Erythroblast (primary cell): ENCODE data around the gene MAPK8IP2.

Source experiments
- GATA1 ChIP-seq: IDR thresholded peaks from 2 replicates; pipeline ENCODE4 v1.6.1; 2011; ENCODE audit warnings: low read depth, mild to moderate bottlenecking, control low read depth, low read length, moderate library complexity
- POLR2A ChIP-seq: IDR thresholded peaks from 2 replicates; pipeline ENCODE4 v1.6.1; 2011; ENCODE audit warnings: mild to moderate bottlenecking, low read length

DNA sequence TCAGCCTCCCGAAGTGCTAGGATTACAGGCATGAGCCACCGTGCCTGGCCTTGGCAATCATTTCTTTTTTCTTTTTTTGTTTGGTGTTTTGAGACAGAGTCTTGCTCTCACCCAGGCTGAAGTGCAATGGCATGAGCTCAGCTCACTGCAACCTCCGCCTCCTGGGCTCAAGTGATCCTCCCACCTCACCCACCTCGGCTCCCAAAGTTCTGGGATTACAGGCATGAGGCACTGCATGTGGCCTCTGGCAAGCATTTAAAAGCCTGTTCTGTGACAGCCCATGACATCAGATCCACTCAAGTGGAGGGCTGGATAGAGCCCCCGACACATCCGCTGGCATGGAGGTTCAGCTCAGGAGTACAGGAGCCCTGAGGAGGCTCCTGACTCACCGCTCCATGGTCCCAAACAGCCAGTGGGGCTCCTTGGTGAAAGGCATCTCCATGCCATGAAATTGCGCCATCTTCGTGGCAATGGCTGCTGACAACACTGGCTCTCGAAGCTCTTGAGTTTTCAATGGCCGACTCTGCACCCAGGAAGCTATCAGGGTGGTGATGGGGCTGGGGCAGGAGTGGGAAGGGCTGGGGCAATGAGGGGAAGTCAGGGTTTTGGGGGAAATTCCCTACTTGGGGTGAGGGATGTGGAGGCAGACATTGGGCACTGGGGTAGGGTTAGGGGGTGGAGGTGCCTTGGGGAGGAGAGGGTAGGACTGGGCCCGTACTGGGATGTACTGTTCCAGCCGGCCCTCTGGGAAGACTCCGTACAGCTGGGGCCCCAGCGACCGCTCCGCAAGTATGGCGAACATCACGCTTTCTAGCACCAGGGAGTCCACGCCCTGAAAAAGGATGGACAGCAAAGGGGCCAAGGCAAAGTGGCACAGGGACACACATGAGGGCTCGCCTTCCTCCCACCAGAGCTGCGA is 19.3 kb upstream of the MAPK8IP2 start:
- TF ChIP-seq POLR2A, result no peak
- no peak for TF ChIP-seq GATA1
